ENCODE measurements around the gene RCOR1. TPM values are rescaled to one million over a fixed set of nuclear protein-coding genes. Genes with fewer than 3 reads are reported as not detected.
A peak's percentile ranks its signal among the peaks of the same experiment; 100 is the strongest.
"Not testable (repeated sequence)": the region's sequence is repeated elsewhere in the genome, so short reads cannot be mapped to it uniquely, and the experiment has no call there.

Gene RCOR1
- total RNA-seq, 1 donor from 2014 or later = 28.5 TPM

DNA sequence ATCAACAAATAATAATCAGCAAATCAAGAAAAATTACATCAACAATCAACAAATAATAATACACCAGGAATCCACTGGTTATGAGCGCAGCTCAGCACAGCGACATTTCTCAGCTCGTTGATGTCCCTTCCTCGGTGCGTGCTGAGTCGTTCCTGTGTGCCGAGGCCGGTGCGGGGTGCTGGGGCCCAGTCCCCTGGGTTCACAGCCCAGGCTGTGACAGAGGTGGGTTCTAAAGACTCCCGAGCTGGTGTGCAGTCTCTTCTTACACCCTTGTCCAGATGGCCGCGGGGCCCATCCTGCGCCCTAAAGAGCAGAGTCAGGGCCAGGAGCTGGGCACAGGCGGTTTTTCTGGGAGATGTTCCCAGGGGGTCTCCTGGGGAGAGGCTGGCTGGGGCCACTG is 157.9 kb downstream of the RCOR1 start:
- DNase-seq (ENCODE audit: low spot score) = no peak

DNA sequence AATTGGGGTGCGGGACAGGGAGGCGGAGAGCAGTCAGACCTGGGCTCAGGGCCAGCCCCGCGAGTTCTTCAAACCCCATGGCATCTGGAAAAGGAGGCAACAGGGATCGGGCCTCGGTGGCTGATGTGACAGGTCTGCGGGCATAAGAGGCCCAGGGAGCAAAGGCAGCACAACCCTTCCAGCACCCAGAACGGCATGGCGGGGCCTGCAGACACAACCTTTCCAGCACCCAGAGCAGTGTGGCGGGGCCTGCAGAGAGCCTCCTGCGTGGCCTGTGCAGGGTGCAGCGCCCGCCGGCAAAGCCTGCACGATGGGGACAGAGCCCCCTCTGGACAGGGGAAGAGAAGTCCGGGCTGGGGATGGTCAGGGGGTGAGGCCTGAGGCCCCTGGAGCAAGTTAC is 158.6 kb downstream of the RCOR1 start:
- no peak for DNase-seq (ENCODE audit: low spot score)

DNA sequence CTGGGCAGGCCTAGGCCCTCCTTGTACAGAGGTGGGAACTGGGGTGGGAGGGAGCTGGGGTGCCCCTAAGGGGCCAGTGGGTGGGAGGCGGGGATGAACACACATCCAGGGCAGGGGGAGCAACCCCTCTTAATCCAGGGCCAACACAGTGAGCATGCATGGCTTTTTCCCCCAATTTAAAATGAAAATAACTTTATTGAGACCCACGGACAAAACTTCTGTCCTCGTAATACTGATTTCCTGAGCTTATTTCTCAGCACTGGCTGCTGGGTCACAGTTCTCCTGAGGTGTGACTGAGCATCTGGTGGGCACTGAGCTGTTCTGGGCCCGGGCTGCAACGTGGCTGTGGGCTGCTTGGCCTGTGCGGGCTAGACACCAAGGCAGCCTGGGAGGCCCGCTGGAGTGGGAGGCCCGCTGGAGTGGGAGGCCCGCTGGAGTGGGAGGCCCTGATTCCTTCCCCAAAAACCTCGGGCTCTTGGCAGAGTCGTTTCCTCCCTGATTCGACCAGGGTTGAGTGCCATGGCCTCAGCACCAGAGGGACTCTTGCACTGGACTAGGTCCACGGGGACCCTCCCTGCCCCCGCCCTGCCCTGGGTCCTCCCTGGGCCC is 159.9 kb downstream of the RCOR1 start:
- no peak for DNase-seq (ENCODE audit: low spot score)

GRCh38 chr14:102754370-102755262 is 162.2 kb downstream of the RCOR1 start:
- DNase-seq (ENCODE audit: low spot score) = no peak

DNA sequence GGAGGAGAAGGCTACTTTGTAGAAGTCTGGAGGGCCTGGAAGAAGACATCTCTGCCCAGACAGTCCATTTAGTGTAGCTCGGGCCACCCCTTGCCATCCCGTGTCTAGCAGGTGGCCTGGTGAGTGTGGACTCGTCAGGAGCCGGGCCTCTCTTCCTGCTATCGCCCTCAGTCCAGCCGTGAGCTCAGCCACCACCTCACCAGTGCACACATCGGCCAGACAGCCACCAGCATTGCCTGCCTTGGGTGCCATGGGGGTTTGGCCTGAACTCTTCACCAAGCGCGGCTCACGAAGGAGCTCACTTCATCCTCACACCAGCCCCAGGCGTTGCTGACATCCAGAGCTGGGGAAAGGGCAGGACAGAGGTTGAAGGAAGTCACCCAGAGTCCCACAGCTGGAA is 165.2 kb downstream of the RCOR1 start:
- DNase-seq (ENCODE audit: low spot score) = no peak

DNA sequence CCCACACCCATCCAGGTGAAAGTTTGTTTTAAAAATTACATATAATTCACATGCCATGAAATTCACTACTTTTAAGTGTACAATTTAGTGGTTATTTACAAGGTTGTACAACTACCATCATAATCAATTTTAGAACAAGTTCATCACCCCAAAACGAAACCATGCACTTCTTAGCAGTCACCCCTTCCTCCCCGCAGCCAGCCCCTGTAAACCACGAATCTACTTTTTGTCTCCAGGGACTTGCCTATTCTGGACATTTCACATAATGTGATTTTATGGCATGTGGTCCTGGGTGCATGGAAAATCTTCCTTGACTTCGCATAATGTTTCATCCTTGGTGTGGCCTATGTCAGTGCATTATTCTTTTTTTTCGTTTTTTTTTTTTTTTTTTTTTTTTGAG is 165.6 kb downstream of the RCOR1 start:
- no peak for DNase-seq (ENCODE audit: low spot score)

GRCh38 chr14:102759456-102760187 is 167.2 kb downstream of the RCOR1 start:
- no peak for DNase-seq (ENCODE audit: low spot score)

- no peak for DNase-seq (ENCODE audit: low spot score)
Observed at GRCh38 chr14:102760496-102761193, 168.2 kb downstream of the RCOR1 start.

- no peak for DNase-seq (ENCODE audit: low spot score)
Observed at GRCh38 chr14:102761206-102761605, 168.8 kb downstream of the RCOR1 start.

DNA sequence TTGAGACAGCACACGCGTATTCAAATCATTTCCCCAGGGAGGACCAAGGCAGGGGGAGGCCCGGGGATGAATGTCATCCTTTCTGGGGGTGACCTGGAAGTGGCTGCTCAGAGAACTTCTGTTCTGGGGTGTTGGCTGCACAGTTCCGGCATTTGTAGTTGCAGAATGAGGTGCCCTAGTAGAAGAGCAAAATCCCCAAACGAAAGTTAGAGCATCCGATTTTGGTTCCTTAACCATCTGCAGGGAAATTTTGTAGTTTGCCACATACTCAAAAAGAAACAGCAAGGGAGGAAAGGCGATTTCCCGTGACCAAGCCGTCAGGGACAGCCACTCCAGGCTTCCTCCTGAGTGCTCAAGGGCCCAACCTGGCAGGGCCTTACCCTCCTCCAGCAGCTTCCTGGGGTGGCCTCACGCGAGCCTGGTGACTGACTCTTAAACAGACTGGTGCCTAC is 171.8 kb downstream of the RCOR1 start:
- no peak for DNase-seq (ENCODE audit: low spot score)

DNA sequence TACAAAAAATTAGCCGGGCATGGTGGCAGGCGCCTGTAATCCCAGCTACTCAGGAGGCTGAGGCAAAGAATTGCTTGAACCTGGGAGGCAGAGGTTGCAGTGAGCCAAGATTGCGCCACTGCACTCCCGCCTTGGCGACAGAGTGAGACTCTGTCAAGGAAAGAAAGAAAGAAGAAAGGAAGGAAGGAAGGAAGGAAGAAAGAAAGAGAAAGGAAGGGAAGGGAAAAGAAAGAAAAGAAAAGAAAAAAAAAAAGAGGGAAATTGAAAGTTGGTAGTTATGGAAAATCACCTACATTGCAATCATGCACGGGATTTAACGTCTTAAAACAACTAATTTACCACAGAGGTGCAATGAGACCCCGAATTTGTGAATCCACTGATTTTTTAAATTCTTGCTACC is 173.3 kb downstream of the RCOR1 start:
- not testable (repeated sequence) for DNase-seq (ENCODE audit: low spot score)

GRCh38 chr14:102768223-102769048 is 176.0 kb downstream of the RCOR1 start:
- DNase-seq (ENCODE audit: low spot score) = no peak

GRCh38 chr14:102769049-102769327 is 176.5 kb downstream of the RCOR1 start:
- DNase-seq (ENCODE audit: low spot score) = no peak

DNA sequence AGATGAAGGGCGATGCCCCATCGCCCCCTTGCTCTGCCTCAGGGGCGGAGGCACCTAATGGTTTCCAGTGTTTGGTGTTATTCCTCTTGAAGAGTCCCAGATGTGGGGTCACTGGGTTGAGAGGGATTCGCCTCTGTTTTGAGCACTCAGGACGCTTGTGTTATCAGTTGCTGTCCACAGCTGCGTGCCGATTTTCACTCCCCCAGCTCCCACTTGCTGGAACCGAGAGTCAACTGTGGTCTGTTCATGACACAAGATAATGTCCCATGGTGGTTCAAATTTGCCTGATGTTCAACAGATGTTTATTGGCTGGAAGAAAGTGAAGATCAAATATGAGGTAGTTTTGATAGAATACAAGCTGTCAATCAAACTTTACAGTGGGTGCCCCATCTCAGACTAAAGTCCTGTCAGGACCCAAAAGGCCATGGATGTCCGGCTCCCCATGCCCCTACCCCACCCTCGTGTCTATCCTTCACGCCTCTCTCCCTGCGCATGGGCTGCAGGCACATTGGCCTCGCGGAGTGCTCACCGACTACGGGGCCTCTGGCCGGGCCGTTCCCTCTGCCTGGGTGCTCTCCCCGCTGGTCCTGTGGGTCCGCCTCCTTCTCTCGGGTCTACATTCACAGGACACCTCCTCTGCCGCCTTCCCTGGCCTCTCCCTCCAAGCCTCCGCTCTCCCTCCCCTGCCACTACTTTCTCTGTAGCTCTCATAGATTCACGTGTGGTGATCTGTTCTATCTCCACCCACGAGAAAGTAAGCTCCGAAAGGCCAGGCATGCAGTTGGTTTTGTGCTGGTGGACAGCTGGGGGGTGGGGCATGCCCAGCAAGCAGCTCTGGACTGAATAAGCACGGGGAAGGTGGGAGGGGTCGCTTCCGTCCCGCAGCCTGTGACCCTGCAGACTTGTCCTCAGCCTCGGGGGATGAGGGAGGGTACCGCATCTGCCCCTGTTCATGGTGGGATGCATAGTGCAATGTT is 178.0 kb downstream of the RCOR1 start:
- DNase-seq (ENCODE audit: low spot score) = no peak

- no peak for DNase-seq (ENCODE audit: low spot score)
Observed at GRCh38 chr14:102771144-102771543, 178.7 kb downstream of the RCOR1 start.

- no peak for DNase-seq (ENCODE audit: low spot score)
Observed at GRCh38 chr14:102772781-102773570, 180.5 kb downstream of the RCOR1 start.

- DNase-seq (ENCODE audit: low spot score) = peak; percentile 58
Observed at GRCh38 chr14:102774391-102775153, 182.1 kb downstream of the RCOR1 start.

All from mucosa of gallbladder (tissue), 1 donor.